Tibial nerve (tissue), 4 donors: ENCODE data around the gene A4GNT. TPM values are rescaled to one million over a fixed set of nuclear protein-coding genes. Genes with fewer than 3 reads are reported as not detected.

Experiments used
- DNase-seq, 2 donors: peaks; one replicate each; pipeline ENCODE4 v3.0.0-alpha.2; 2019; ENCODE audit warnings: low spot score in 2 of 2
- H3K27ac ChIP-seq, 4 donors: fragments of 200-600 bp; sonication (generic) in 3 of 4; one replicate each; pipeline ENCODE4 v1.5.1; 2017 to 2019; ENCODE audit warnings: mild to moderate bottlenecking in 1 of 4
- H3K27me3 ChIP-seq, 2 donors: fragments of 200-600 bp; sonication (generic) in 1 of 2; one replicate each; pipeline versions ENCODE4 v1.5.1 to v1.6.0; 2017 to 2019
- H3K36me3 ChIP-seq, 3 donors: fragments of 200-600 bp; sonication (generic); one replicate each; pipeline ENCODE4 v1.5.1; 2018 to 2019
- H3K4me1 ChIP-seq, 4 donors: fragments of 200-600 bp; sonication (generic) in 3 of 4; one replicate each; pipeline ENCODE4 v1.5.1; 2017 to 2019
- H3K4me3 ChIP-seq, 4 donors: fragments of 200-600 bp; sonication (generic) in 3 of 4; one replicate each; pipeline ENCODE4 v1.5.1; 2017 to 2019; ENCODE audit warnings: mild to moderate bottlenecking in 1 of 4, moderate library complexity in 1 of 4
- H3K9me3 ChIP-seq, 4 donors: fragments of 200-600 bp; sonication (generic) in 3 of 4; one replicate each; pipeline ENCODE4 v1.5.1; 2017 to 2019
- EP300 ChIP-seq, 2 donors: sonication (generic); formaldehyde crosslinking; IDR thresholded peaks; one replicate each; pipeline ENCODE4 v1.6.1; 2017; ENCODE audit warnings: antibody characterized with exemption in 2 of 2, mild to moderate bottlenecking in 1 of 2
- POLR2A ChIP-seq, 2 donors: fragments of 450-650 bp; IDR thresholded peaks; one replicate each; pipeline ENCODE4 v1.6.1; 2017; ENCODE audit warnings: antibody characterized with exemption in 2 of 2, mild to moderate bottlenecking in 2 of 2, moderate library complexity in 2 of 2
- WGBS, 2 donors: methylation state at CpG; one replicate each; pipeline ENCODE4 v1.1.5; 2018; 5-methylcytosine and 5-hydroxymethylcytosine counted together
- total RNA-seq, 4 donors: library from RNA; depleted of rRNA; stranded (reverse); fragments of >200 nt; gene quantifications; one replicate each; pipeline ENCODE4 v1.1.0, GENCODE V29; 2016
- TF ChIP-seq, protein P1 (sequence below), 5 experiments: fragments of 200-600 bp in 3 of 5; fragments of 450-650 bp in 2 of 5; sonication (generic) in 3 of 5; IDR thresholded peaks; one replicate each; pipeline ENCODE4 v1.5.1; 2016 to 2019; ENCODE audit warnings: antibody characterized with exemption in 5 of 5, mild to moderate bottlenecking in 3 of 5, moderate library complexity in 2 of 5

A4GNT gene
- total RNA-seq: not detected

DNA sequence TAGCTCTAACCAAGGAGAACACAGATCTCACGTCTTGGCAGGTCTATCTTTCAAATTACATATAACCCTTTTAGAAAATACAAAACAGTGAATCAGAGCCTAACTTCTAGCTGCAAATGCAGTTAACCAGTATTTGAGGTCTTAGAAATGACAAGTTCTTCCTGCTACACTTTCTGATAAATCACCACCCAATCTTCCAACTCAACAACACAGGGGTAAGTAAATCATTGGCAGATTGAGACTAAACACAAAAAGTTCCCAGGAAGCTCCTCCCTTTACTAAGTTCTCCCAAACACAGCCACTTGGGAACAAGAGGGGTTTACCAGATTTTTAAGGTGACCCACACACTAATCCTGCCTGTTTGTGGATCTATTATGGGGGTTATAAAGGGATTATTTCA lies at the start of gene A4GNT:
Gene A4GNT (minus strand): TSS at position 152 of the 400 bp plus-strand sequence. CDS start 1,134 bp downstream, outside the sequence.
- H3K27me3 ChIP-seq: no peaks in the 10 kb centered on the region
- no peaks in the 10 kb centered on the region for H3K4me1 ChIP-seq
- no peak for DNase-seq
- no peak within 1 kb of the TSS for H3K4me3 ChIP-seq
- WGBS, 2 donors: 60 to 76% methylated on average over 1 of the region's 1 CpG
- H3K36me3 ChIP-seq: no peaks in the 10 kb centered on the region
- no peak within 1 kb of the TSS for H3K27ac ChIP-seq
- no peak for TF ChIP-seq EP300 (IDR thresholded peaks at IDR 0.05)
- TF ChIP-seq, protein P1, sequence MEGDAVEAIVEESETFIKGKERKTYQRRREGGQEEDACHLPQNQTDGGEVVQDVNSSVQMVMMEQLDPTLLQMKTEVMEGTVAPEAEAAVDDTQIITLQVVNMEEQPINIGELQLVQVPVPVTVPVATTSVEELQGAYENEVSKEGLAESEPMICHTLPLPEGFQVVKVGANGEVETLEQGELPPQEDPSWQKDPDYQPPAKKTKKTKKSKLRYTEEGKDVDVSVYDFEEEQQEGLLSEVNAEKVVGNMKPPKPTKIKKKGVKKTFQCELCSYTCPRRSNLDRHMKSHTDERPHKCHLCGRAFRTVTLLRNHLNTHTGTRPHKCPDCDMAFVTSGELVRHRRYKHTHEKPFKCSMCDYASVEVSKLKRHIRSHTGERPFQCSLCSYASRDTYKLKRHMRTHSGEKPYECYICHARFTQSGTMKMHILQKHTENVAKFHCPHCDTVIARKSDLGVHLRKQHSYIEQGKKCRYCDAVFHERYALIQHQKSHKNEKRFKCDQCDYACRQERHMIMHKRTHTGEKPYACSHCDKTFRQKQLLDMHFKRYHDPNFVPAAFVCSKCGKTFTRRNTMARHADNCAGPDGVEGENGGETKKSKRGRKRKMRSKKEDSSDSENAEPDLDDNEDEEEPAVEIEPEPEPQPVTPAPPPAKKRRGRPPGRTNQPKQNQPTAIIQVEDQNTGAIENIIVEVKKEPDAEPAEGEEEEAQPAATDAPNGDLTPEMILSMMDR (IDR thresholded peaks at IDR 0.05): no peak
- H3K9me3 ChIP-seq: no peaks in the 10 kb centered on the region

DNA sequence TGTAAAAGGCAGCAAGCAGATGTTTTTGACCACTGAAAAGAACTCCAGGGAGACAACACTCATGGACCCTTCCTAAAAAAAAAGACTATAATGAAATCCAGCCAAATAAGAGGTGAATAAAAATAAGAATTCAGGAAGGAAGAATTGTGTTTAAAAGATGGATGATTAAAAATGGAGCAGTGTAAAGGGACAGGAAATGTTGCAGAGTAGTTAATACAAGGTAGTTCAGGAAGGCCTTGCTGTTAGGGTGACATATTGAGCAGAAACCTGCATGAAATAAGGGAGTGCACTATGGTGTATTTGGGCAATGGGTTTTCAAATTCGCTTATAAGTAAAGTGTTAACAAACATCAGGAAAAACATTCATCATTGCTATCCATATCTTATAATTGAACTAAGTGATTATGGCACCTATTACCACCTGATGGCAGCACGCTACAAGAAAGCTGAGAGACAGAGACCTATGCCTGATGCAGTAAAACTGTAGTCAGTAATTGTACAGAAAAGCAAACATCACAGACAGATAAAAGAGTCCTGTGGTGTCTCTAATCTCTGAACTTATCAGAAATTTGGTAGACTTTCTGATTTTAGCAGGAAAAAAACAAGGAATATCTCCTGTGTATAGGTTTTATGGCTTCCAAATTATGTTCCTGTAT lies 48.3 kb upstream of the A4GNT start:
- no peaks in the 10 kb centered on the region for H3K9me3 ChIP-seq
- no peaks in the 10 kb centered on the region for H3K27me3 ChIP-seq
- no peak for DNase-seq
- TF ChIP-seq POLR2A (IDR thresholded peaks at IDR 0.05): no peak
- TF ChIP-seq, protein P1 (IDR thresholded peaks at IDR 0.05): peak in 2 of 5 experiments; percentile 7 to 15
- H3K4me1 ChIP-seq: no peaks in the 10 kb centered on the region
- H3K36me3 ChIP-seq: no peaks in the 10 kb centered on the region
- H3K27ac ChIP-seq: no peak overlapping the region
- H3K4me3 ChIP-seq: no peak overlapping the region
- 12 to 15% methylated on average over 2 of the region's 2 CpGs for WGBS, 2 donors

DNA sequence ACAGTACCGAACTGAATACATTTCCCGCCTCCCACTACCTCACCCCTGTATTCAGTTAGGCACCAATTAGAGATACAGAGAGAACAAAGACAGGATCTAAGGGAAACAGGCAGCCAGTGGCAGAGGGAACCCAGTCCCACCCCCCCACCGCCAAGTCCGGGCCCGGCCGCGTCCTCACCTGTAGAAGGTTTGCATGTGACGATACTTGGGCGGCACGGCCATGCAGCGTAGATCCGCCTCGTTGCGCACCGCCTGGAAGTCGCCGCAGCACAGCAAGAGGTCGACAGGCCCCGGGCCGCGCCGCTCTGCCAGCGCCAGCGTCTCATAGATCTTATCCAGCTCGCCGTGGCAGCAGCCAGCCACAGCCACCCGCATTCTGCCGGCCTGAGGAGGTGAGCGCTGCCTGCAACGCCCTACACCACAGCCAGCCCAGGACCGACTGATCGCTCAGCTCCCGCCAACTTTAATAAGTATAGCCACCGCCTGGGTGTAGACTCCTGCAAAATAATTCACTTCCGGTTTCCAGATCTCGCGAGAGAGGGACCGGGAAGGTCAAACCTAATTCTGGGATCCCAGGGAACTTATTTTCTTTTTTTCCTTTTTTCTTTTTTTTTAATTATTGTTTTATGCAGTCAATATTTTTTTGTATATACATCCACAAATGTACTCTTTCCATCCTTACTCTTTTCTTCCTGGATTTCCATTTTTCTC lies 42.4 kb upstream of the A4GNT start, which contains the start of gene DBR1:
Gene DBR1 (minus strand): TSS at position 501 of the 711 bp plus-strand sequence. CDS start 126 bp downstream, at position 375.
- WGBS, 2 donors: 1% methylated on average over 28 to 37 of the region's 38 CpGs
- DNase-seq: peak; percentile 48 to 89

DNA sequence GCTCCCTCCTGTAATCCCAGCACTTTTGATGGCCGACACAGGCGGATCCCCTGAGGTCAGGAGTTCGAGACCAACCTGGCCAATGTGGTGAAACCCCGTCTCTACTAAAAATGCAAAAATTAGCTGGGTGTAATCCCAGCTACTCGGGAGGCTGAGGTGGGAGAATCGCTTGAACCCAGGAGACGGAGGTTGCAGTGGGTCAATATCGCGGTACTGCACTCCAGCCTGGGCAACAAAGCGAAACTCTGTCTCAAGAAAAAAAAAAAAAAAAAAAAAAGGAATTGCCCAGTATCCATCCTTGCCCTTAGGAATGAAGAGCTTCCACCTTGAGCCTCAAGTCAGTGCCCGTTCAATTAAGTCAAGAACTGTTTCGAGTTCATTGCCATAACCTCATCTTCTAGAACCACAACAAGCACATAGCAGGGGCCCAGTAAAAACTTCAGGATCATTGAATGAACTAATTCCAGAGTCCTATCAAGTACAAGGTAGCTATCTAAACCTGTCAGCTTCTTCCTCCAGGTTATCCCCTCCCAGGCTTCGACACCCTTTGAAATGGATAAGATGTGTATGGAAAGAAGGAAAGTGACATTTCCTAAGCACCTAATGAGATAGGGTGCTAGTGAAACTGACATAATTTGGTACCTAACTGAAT lies 41.7 kb upstream of the A4GNT start:
- Histone ChIP-seq H3K36me3 (peaks cover 0 to 36% (median 0%) of the 10 kb centered on the region in 3 donors), H3K27me3 (no peaks in the 10 kb centered on the region), H3K4me1 (peaks cover 0 to 27% (median 12%) of the 10 kb centered on the region in 4 donors), H3K9me3 (no peaks in the 10 kb centered on the region), H3K27ac (peak overlapping the region; percentile 31 to 87 (median 82)), H3K4me3 (peak overlapping the region; percentile 68 to 87 (median 78))
- WGBS, 2 donors: 55 to 59% methylated on average over 13 of the region's 13 CpGs
- TF ChIP-seq EP300 (IDR thresholded peaks at IDR 0.05) (no peak), POLR2A (IDR thresholded peaks at IDR 0.05) (no peak)
- TF ChIP-seq, protein P1 (IDR thresholded peaks at IDR 0.05): no peak
- DNase-seq: no peak

More for the DNA sequence above, 42.4 kb upstream of the A4GNT start, which contains the start of gene DBR1:
- H3K27me3 ChIP-seq: no peaks in the 10 kb centered on the region
- peak within 1 kb of the TSS; percentile 68 to 87 (median 78) for H3K4me3 ChIP-seq
- TF ChIP-seq EP300 (IDR thresholded peaks at IDR 0.05): peak in 1 of 2 donors; percentile 73
- peak; percentile 18 to 74 for TF ChIP-seq POLR2A (IDR thresholded peaks at IDR 0.05)
- TF ChIP-seq, protein P1 (IDR thresholded peaks at IDR 0.05): peak in 1 of 5 experiments; percentile 23
- H3K9me3 ChIP-seq: no peaks in the 10 kb centered on the region
- peaks cover 0 to 27% (median 12%) of the 10 kb centered on the region in 4 donors for H3K4me1 ChIP-seq
- H3K27ac ChIP-seq: peak within 1 kb of the TSS; percentile 31 to 87 (median 82)
- H3K36me3 ChIP-seq: peaks cover 0 to 29% (median 0%) of the 10 kb centered on the region in 3 donors
